Measurements from ENCODE around the gene ARSB.

Gene ARSB

GRCh38 chr5:78750281-78750680 is 234.8 kb downstream of the ARSB start:
- no peak for DNase-seq (ENCODE audit: extremely low read depth, low read depth)
- no peak for TF ChIP-seq CTCF (IDR thresholded peaks at IDR 0.05; ENCODE audit: low read depth, low read length)

GRCh38 chr5:78747705-78748359 is 237.3 kb downstream of the ARSB start:
- DNase-seq (ENCODE audit: extremely low read depth, low read depth) = peak; percentile 61
- no peak for TF ChIP-seq CTCF (IDR thresholded peaks at IDR 0.05; ENCODE audit: low read depth, low read length)

- DNase-seq (ENCODE audit: extremely low read depth, low read depth) = no peak
Observed at GRCh38 chr5:78747055-78747454, 238.1 kb downstream of the ARSB start.

GRCh38 chr5:78746021-78746770 is 238.9 kb downstream of the ARSB start:
- no peak for TF ChIP-seq CTCF (IDR thresholded peaks at IDR 0.05; ENCODE audit: low read depth, low read length)
- no peak for DNase-seq (ENCODE audit: extremely low read depth, low read depth)

More at GRCh38 chr5:78747055-78747454, 238.1 kb downstream of the ARSB start:
- no peak for TF ChIP-seq CTCF (IDR thresholded peaks at IDR 0.05; ENCODE audit: low read depth, low read length)

GRCh38 chr5:78744951-78745534 is 240.1 kb downstream of the ARSB start:
- DNase-seq (ENCODE audit: extremely low read depth, low read depth) = no peak
- TF ChIP-seq CTCF (IDR thresholded peaks at IDR 0.05; ENCODE audit: low read depth, low read length) = no peak

- no peak for TF ChIP-seq CTCF (IDR thresholded peaks at IDR 0.05; ENCODE audit: low read depth, low read length)
- no peak for DNase-seq (ENCODE audit: extremely low read depth, low read depth)
Observed at GRCh38 chr5:78741019-78741418, 244.1 kb downstream of the ARSB start.

- no peak for TF ChIP-seq CTCF (IDR thresholded peaks at IDR 0.05; ENCODE audit: low read depth, low read length)
- no peak for DNase-seq (ENCODE audit: extremely low read depth, low read depth)
Observed at GRCh38 chr5:78738693-78739300, 246.3 kb downstream of the ARSB start.

Data from AG09319 (cell line).